SK-N-SH (cell line): ENCODE results near the gene TICAM2. TPM values are rescaled to one million over a fixed set of nuclear protein-coding genes. Genes with fewer than 3 reads are reported as not detected.

ENCODE experiments used
- CTCF ChIA-PET: fragments of 300-600, 350-600 bp; formaldehyde crosslinking; extraction: SDS; loops from one replicate; lab custom pipeline; 2021; lab: Yijun Ruan, JAX
- POLR2A ChIA-PET: fragments of 350-600 bp; sonication (Branson Sonifier 250); formaldehyde crosslinking; extraction: SDS; loops from one replicate; lab custom pipeline; 2020; ENCODE audit warnings: antibody characterized with exemption, inconsistent platforms; lab: Yijun Ruan, JAX
- DNase-seq: peaks from one replicate; pipeline ENCODE4 v3.0.0; 2012
- H2AFZ ChIP-seq: fragments of 200-600 bp; sonication (generic); 2 replicates; pipeline ENCODE4 v1.8.1; 2016; ENCODE audit warnings: antibody characterized with exemption, mild to moderate bottlenecking, low read depth
- H3F3A ChIP-seq: fragments of 200-600 bp; sonication (generic); replicated peaks from 2 replicates; pipeline ENCODE3; 2016; ENCODE audit warnings: antibody characterized with exemption, mild to moderate bottlenecking; ENCODE audit not compliant: insufficient read depth
- H3K27ac ChIP-seq, 2 experiments: fragments of 200-500 bp in 1 of 2; fragments of 200-600 bp in 1 of 2; sonication (Bioruptor generic) in 1 of 2; sonication (generic), shearing (Covaris generic) in 1 of 2; 2 replicates each; pipeline versions ENCODE4 v1.5.1 to v1.6.1; 2014 to 2016; ENCODE audit warnings: low read depth in 2 of 2, inconsistent platforms in 1 of 2, low read length in 1 of 2, mild to moderate bottlenecking in 1 of 2, mixed read lengths in 1 of 2
- H3K27me3 ChIP-seq: fragments of 200-600 bp; sonication (generic), shearing (Covaris generic); 2 replicates; pipeline ENCODE4 v1.6.1; 2016; ENCODE audit warnings: mixed run types; ENCODE audit not compliant: insufficient read depth
- H3K36me3 ChIP-seq, 2 experiments: fragments of 200-500 bp in 1 of 2; fragments of 200-600 bp in 1 of 2; sonication (Bioruptor generic) in 1 of 2; sonication (generic) in 1 of 2; replicated peaks in 1 of 2; 2 replicates each; pipeline versions ENCODE3 to v1.5.1; 2014 to 2016; ENCODE audit warnings: low read length in 1 of 2, mild to moderate bottlenecking in 1 of 2; ENCODE audit not compliant: insufficient read depth in 2 of 2, control insufficient read depth in 1 of 2
- H3K4me1 ChIP-seq, 2 experiments: fragments of 200-500 bp in 1 of 2; fragments of 200-600 bp in 1 of 2; sonication (Bioruptor generic) in 1 of 2; sonication (generic), shearing (Covaris generic) in 1 of 2; 2 replicates each; pipeline versions ENCODE4 v1.5.1 to v1.6.1; 2014 to 2016; ENCODE audit warnings: low read depth in 1 of 2, low read length in 1 of 2, mixed run types in 1 of 2; ENCODE audit not compliant: insufficient read depth in 2 of 2, control insufficient read depth in 1 of 2
- H3K4me2 ChIP-seq: fragments of 200-600 bp; sonication (generic), shearing (Covaris generic); 2 replicates; pipeline ENCODE4 v1.6.1; 2017; ENCODE audit warnings: mixed run types
- H3K4me3 ChIP-seq, 2 experiments: fragments of 200-500 bp in 1 of 2; fragments of 200-600 bp in 1 of 2; sonication (Bioruptor generic) in 1 of 2; sonication (generic), shearing (Covaris generic) in 1 of 2; 2 replicates each; pipeline versions ENCODE4 v1.5.1 to v1.8.1; 2014 to 2016; ENCODE audit warnings: low read depth in 2 of 2, inconsistent platforms in 1 of 2, low read length in 1 of 2, mild to moderate bottlenecking in 1 of 2, mixed read lengths in 1 of 2, moderate library complexity in 1 of 2
- H3K79me2 ChIP-seq: fragments of 200-600 bp; sonication (generic); 2 replicates; pipeline ENCODE4 v1.8.1; 2017; ENCODE audit warnings: mild to moderate bottlenecking; ENCODE audit not compliant: insufficient read depth
- H3K9ac ChIP-seq: fragments of 200-600 bp; sonication (generic); 2 replicates; pipeline ENCODE4 v1.6.1; 2017; ENCODE audit warnings: mixed run types
- H3K9me2 ChIP-seq: fragments of 200-600 bp; sonication (generic); 2 replicates; pipeline ENCODE4 v1.6.1; 2017; ENCODE audit warnings: mixed run types
- H3K9me3 ChIP-seq: fragments of 200-600 bp; sonication (generic); 2 replicates; pipeline ENCODE4 v1.6.1; 2017; ENCODE audit warnings: mixed run types, mild to moderate bottlenecking, moderate library complexity
- H4K20me1 ChIP-seq: fragments of 200-600 bp; sonication (generic); 2 replicates; pipeline ENCODE4 v1.6.1; 2017; ENCODE audit warnings: mild to moderate bottlenecking, mixed run types; ENCODE audit not compliant: insufficient read depth
- CHD2 ChIP-seq: fragments of 150-350 bp; IDR thresholded peaks from 2 replicates; pipeline ENCODE4 v1.6.1; 2018; ENCODE audit warnings: low read length; ENCODE audit not compliant: partially characterized antibody
- EP300 ChIP-seq, 2 experiments: IDR thresholded peaks; 2 replicates each; pipeline versions ENCODE4 v1.4.0 to v1.6.1; 2012; ENCODE audit warnings: borderline replicate concordance in 1 of 2, low read depth in 1 of 2, low read length in 1 of 2
- EZH2phosphoT487 ChIP-seq: fragments of 200-600 bp; sonication (generic); IDR thresholded peaks from 2 replicates; pipeline ENCODE4 v1.6.1; 2017; ENCODE audit warnings: low read depth, mixed run types, mild to moderate bottlenecking, antibody characterized with exemption, moderate library complexity, borderline replicate concordance
- FOXM1 ChIP-seq: IDR thresholded peaks from 2 replicates; pipeline ENCODE4 v1.4.0; 2012; ENCODE audit warnings: low read depth, mild to moderate bottlenecking
- JUND ChIP-seq: IDR thresholded peaks from 2 replicates; pipeline ENCODE4 v1.4.0; 2012
- SMC3 ChIP-seq: IDR thresholded peaks from 2 replicates; pipeline ENCODE4 v1.6.1; 2012; ENCODE audit warnings: low read depth, low read length, improper control_type of control experiment
- WGBS: methylation state at CpG from one replicate; pipeline ENCODE4 v1.1.6; 2017; ENCODE audit warnings: low lambda C conversion rate; 5-methylcytosine and 5-hydroxymethylcytosine counted together
- polyA plus RNA-seq, 3 experiments: library from polyadenylated mRNA; depleted of rRNA; stranded (reverse); fragments of >200 nt; gene quantifications; 2 replicates each; pipeline ENCODE4 v1.2.3, GENCODE V29; 2012
- TF ChIP-seq, protein P1 (sequence below): IDR thresholded peaks from 2 replicates; pipeline ENCODE4 v1.4.0; 2012; ENCODE audit warnings: low read depth, borderline replicate concordance
- TF ChIP-seq, protein P2 (sequence below): fragments of 150-350 bp; IDR thresholded peaks from 2 replicates; pipeline ENCODE4 v1.6.1; 2017; ENCODE audit warnings: antibody characterized with exemption, low read length, low read depth, borderline replicate concordance
- TF ChIP-seq, protein P3 (sequence below): fragments of 200-600 bp; sonication (generic); IDR thresholded peaks from 2 replicates; pipeline ENCODE4 v1.6.1; 2017; ENCODE audit warnings: antibody characterized with exemption, mild to moderate bottlenecking, moderate library complexity
- TF ChIP-seq, protein P4 (sequence below): IDR thresholded peaks from 2 replicates; pipeline ENCODE4 v1.4.0; 2012; ENCODE audit warnings: low read depth
- TF ChIP-seq, protein P5 (sequence below): IDR thresholded peaks from 2 replicates; pipeline ENCODE4 v1.6.1; 2012; ENCODE audit warnings: mild to moderate bottlenecking, low read depth, low read length, moderate library complexity

The TICAM2 gene
- polyA plus RNA-seq, 1 of the 3 experiments (the other 2 are of a cell fraction): not detected

DNA sequence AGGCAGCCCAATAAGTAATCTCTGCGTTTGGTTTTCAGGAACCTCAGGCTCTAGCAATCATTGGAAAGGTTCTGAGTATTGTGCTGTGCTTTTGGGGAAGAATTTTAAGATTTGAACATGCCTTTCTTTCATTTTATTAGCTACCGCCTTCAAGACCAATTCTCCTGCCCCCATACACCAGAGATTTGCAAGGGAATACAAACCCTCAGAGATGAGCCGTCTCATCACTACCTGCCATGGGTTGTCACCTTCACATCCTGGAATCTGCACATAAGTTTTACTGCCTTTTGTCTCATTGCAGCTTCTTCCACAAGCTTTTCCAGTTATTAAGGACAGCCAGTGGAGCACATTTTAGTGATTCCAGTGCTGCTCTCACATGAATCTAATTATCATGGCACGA is 35.2 kb upstream of the TICAM2 start:
- POLR2A ChIA-PET: no interaction called here
- Histone ChIP-seq H3K9me3 (no peaks in the 10 kb centered on the region), H3K4me3 (no peak overlapping the region), H3K9me2 (no peaks in the 10 kb centered on the region), H3K4me1 (no peaks in the 10 kb centered on the region; a peak in 1 of 4 replicates), H3F3A (no peaks in the 10 kb centered on the region), H2AFZ (no peak overlapping the region), H3K4me2 (no peak overlapping the region), H3K79me2 (no peaks in the 10 kb centered on the region), H4K20me1 (no peaks in the 10 kb centered on the region), H3K27me3 (no peaks in the 10 kb centered on the region), H3K9ac (no peak overlapping the region), H3K27ac (no peak overlapping the region), H3K36me3 (no peaks in the 10 kb centered on the region)
- WGBS: 70% methylated on average over 4 of the region's 4 CpGs
- TF ChIP-seq CHD2 (no peak), FOXM1 (no peak), JUND (no peak), EP300 (IDR thresholded peaks at IDR 0.05; ENCODE audit: borderline replicate concordance in 1 of 2, low read depth in 1 of 2, low read length in 1 of 2) (no peak), SMC3 (no peak), EZH2phosphoT487 (no peak)
- TF ChIP-seq, protein P1, sequence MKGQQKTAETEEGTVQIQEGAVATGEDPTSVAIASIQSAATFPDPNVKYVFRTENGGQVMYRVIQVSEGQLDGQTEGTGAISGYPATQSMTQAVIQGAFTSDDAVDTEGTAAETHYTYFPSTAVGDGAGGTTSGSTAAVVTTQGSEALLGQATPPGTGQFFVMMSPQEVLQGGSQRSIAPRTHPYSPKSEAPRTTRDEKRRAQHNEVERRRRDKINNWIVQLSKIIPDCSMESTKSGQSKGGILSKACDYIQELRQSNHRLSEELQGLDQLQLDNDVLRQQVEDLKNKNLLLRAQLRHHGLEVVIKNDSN: no peak
- TF ChIP-seq, protein P2, sequence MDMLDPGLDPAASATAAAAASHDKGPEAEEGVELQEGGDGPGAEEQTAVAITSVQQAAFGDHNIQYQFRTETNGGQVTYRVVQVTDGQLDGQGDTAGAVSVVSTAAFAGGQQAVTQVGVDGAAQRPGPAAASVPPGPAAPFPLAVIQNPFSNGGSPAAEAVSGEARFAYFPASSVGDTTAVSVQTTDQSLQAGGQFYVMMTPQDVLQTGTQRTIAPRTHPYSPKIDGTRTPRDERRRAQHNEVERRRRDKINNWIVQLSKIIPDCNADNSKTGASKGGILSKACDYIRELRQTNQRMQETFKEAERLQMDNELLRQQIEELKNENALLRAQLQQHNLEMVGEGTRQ: no peak
- TF ChIP-seq, protein P3, sequence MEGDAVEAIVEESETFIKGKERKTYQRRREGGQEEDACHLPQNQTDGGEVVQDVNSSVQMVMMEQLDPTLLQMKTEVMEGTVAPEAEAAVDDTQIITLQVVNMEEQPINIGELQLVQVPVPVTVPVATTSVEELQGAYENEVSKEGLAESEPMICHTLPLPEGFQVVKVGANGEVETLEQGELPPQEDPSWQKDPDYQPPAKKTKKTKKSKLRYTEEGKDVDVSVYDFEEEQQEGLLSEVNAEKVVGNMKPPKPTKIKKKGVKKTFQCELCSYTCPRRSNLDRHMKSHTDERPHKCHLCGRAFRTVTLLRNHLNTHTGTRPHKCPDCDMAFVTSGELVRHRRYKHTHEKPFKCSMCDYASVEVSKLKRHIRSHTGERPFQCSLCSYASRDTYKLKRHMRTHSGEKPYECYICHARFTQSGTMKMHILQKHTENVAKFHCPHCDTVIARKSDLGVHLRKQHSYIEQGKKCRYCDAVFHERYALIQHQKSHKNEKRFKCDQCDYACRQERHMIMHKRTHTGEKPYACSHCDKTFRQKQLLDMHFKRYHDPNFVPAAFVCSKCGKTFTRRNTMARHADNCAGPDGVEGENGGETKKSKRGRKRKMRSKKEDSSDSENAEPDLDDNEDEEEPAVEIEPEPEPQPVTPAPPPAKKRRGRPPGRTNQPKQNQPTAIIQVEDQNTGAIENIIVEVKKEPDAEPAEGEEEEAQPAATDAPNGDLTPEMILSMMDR: no peak
- TF ChIP-seq, protein P4, sequence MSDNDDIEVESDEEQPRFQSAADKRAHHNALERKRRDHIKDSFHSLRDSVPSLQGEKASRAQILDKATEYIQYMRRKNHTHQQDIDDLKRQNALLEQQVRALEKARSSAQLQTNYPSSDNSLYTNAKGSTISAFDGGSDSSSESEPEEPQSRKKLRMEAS: no peak
- TF ChIP-seq, protein P5, sequence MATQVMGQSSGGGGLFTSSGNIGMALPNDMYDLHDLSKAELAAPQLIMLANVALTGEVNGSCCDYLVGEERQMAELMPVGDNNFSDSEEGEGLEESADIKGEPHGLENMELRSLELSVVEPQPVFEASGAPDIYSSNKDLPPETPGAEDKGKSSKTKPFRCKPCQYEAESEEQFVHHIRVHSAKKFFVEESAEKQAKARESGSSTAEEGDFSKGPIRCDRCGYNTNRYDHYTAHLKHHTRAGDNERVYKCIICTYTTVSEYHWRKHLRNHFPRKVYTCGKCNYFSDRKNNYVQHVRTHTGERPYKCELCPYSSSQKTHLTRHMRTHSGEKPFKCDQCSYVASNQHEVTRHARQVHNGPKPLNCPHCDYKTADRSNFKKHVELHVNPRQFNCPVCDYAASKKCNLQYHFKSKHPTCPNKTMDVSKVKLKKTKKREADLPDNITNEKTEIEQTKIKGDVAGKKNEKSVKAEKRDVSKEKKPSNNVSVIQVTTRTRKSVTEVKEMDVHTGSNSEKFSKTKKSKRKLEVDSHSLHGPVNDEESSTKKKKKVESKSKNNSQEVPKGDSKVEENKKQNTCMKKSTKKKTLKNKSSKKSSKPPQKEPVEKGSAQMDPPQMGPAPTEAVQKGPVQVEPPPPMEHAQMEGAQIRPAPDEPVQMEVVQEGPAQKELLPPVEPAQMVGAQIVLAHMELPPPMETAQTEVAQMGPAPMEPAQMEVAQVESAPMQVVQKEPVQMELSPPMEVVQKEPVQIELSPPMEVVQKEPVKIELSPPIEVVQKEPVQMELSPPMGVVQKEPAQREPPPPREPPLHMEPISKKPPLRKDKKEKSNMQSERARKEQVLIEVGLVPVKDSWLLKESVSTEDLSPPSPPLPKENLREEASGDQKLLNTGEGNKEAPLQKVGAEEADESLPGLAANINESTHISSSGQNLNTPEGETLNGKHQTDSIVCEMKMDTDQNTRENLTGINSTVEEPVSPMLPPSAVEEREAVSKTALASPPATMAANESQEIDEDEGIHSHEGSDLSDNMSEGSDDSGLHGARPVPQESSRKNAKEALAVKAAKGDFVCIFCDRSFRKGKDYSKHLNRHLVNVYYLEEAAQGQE: no peak
- no peak for DNase-seq
- CTCF ChIA-PET: interaction anchor here (0.9 to 1.1 kb wide), 3 partner anchors 8 to 194 kb away, joined by 3 to 4 read pairs (median 3); no protein-coding TSS in a partner anchor
